HEK293T (cell line): Measurements from ENCODE around the gene XPR1.

Source experiments
- ARNT ChIP-seq: fragments of 450-650 bp; IDR thresholded peaks from 2 replicates; pipeline ENCODE4 v1.6.1; 2017; ENCODE audit warnings: mild to moderate bottlenecking
- BHLHE40 ChIP-seq: fragments of 450-650 bp; IDR thresholded peaks from 2 replicates; pipeline ENCODE4 v1.6.1; 2016; ENCODE audit warnings: mild to moderate bottlenecking, moderate library complexity, borderline replicate concordance
- FOXM1 ChIP-seq: fragments of 450-650 bp; IDR thresholded peaks from 2 replicates; pipeline ENCODE4 v1.6.1; 2017; ENCODE audit warnings: mild to moderate bottlenecking, borderline replicate concordance
- LEF1 ChIP-seq: fragments of 450-650 bp; IDR thresholded peaks from 2 replicates; pipeline ENCODE4 v1.6.1; 2017; ENCODE audit warnings: mild to moderate bottlenecking, borderline replicate concordance
- SUZ12 ChIP-seq: fragments of 450-650 bp; IDR thresholded peaks from 2 replicates; pipeline ENCODE4 v1.6.1; 2016; ENCODE audit warnings: mild to moderate bottlenecking
- TARDBP ChIP-seq: fragments of 450-650 bp; IDR thresholded peaks from 2 replicates; pipeline ENCODE4 v1.6.1; 2016

GRCh38 chr1:180779584-180779983 is 147.8 kb downstream of the XPR1 start:
- no peak for TF ChIP-seq TARDBP
- no peak for TF ChIP-seq BHLHE40
- no peak for TF ChIP-seq ARNT
- TF ChIP-seq SUZ12, result no peak
- TF ChIP-seq FOXM1, result no peak
- TF ChIP-seq LEF1, result no peak
